ENCODE results near the gene ATP2B3.

The ATP2B3 gene

GRCh38 chrX:153576239-153576870 lies 58.9 kb downstream of the ATP2B3 start:
- DNase-seq: no peak
- Mint-ChIP-seq H3K27me3 (peaks cover 33% of the 10 kb centered on the region), H3K27ac (no peak overlapping the region), H3K9me3 (no peaks in the 10 kb centered on the region), H3K36me3 (ENCODE audit: low read depth) (no peaks in the 10 kb centered on the region), H3K4me3 (no peak overlapping the region), H3K4me1 (ENCODE audit: low read depth) (peaks cover under 1% of the 10 kb centered on the region)

GRCh38 chrX:153576961-153577360 lies 59.5 kb downstream of the ATP2B3 start:
- DNase-seq: no peak
- H3K27ac Mint-ChIP-seq: no peak overlapping the region
- H3K9me3 Mint-ChIP-seq: no peaks in the 10 kb centered on the region
- no peak overlapping the region for H3K4me3 Mint-ChIP-seq
- H3K36me3 Mint-ChIP-seq (ENCODE audit: low read depth): no peaks in the 10 kb centered on the region
- H3K27me3 Mint-ChIP-seq: peaks cover 30% of the 10 kb centered on the region
- H3K4me1 Mint-ChIP-seq (ENCODE audit: low read depth): no peaks in the 10 kb centered on the region

GRCh38 chrX:153578200-153578835 lies 60.9 kb downstream of the ATP2B3 start:
- DNase-seq: no peak
- Mint-ChIP-seq H3K27ac (no peak overlapping the region), H3K9me3 (no peaks in the 10 kb centered on the region), H3K36me3 (ENCODE audit: low read depth) (no peaks in the 10 kb centered on the region), H3K27me3 (peaks cover 26% of the 10 kb centered on the region), H3K4me3 (no peak overlapping the region), H3K4me1 (ENCODE audit: low read depth) (peaks cover 10% of the 10 kb centered on the region)

- no peak for DNase-seq
- Mint-ChIP-seq H3K9me3 (no peaks in the 10 kb centered on the region), H3K27me3 (peaks cover 29% of the 10 kb centered on the region), H3K4me1 (ENCODE audit: low read depth) (peaks cover 16% of the 10 kb centered on the region), H3K27ac (no peak overlapping the region), H3K4me3 (no peak overlapping the region), H3K36me3 (ENCODE audit: low read depth) (no peaks in the 10 kb centered on the region)
Measured at GRCh38 chrX:153578889-153579288, 61.4 kb downstream of the ATP2B3 start.

- no peak for DNase-seq
- Mint-ChIP-seq H3K27ac (no peak overlapping the region), H3K4me1 (ENCODE audit: low read depth) (peaks cover 17% of the 10 kb centered on the region), H3K27me3 (peaks cover 14% of the 10 kb centered on the region), H3K4me3 (no peak overlapping the region), H3K36me3 (ENCODE audit: low read depth) (peaks cover 4% of the 10 kb centered on the region), H3K9me3 (no peaks in the 10 kb centered on the region)
Measured at GRCh38 chrX:153580700-153581386, 63.4 kb downstream of the ATP2B3 start.

- Mint-ChIP-seq H3K9me3 (no peaks in the 10 kb centered on the region), H3K4me1 (ENCODE audit: low read depth) (peaks cover 17% of the 10 kb centered on the region), H3K36me3 (ENCODE audit: low read depth) (peaks cover 20% of the 10 kb centered on the region), H3K27me3 (peaks cover 18% of the 10 kb centered on the region), H3K27ac (no peak overlapping the region), H3K4me3 (peak overlapping the region; percentile 11)
- DNase-seq: peak; percentile 68
Measured at GRCh38 chrX:153582896-153583295, 65.5 kb downstream of the ATP2B3 start.

DNA sequence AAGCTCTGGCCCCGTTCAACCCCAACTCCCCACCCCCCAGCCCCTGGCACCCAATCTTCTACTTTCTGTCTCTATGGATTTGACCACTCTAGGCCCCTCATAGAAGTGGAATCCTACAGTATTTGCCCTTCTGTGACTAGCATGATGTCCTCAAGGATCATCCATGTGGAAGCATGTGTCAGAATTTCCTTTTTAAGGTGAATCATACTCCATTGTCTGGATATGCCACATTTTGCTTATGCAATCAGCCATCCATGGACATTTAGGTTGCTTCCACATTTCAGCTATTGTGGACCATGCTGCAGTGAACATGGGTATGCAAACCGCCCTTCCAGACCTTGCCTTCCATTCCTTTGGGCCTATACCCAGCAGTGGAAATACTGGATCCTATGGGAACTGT lies 66.0 kb downstream of the ATP2B3 start:
- Mint-ChIP-seq H3K36me3 (ENCODE audit: low read depth) (peaks cover 25% of the 10 kb centered on the region), H3K4me3 (no peak overlapping the region), H3K9me3 (no peaks in the 10 kb centered on the region), H3K27ac (no peak overlapping the region), H3K27me3 (peaks cover 22% of the 10 kb centered on the region), H3K4me1 (ENCODE audit: low read depth) (peaks cover 17% of the 10 kb centered on the region)
- DNase-seq: no peak

- Mint-ChIP-seq H3K4me3 (no peak overlapping the region), H3K9me3 (no peaks in the 10 kb centered on the region), H3K36me3 (ENCODE audit: low read depth) (peaks cover 35% of the 10 kb centered on the region), H3K27me3 (peaks cover 15% of the 10 kb centered on the region), H3K27ac (no peak overlapping the region), H3K4me1 (ENCODE audit: low read depth) (peaks cover 17% of the 10 kb centered on the region)
- no peak for DNase-seq
Measured at GRCh38 chrX:153585827-153586226, 68.4 kb downstream of the ATP2B3 start.

DNA sequence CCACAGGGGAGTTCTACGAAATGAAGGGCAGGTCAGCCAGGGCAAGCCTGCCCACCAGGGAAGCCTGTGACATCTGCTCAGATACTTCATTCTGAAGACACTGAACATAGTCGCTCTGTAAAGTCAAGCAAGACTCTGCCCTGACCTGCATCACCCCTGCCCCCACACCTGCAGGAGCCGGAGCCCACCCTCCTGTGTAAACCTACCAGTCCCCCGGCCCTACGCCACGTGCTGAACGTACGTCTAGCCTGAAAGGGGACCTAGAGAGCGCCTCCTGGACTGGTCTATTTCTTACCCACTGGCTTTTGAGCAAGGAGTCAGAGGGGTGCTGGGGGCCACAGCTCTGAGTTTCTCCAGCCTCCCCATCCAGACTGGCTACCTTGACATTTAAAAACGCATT lies 69.9 kb downstream of the ATP2B3 start:
- H3K4me3 Mint-ChIP-seq: no peak overlapping the region
- H3K9me3 Mint-ChIP-seq: no peaks in the 10 kb centered on the region
- peaks cover 48% of the 10 kb centered on the region for H3K36me3 Mint-ChIP-seq (ENCODE audit: low read depth)
- H3K27me3 Mint-ChIP-seq: peaks cover 17% of the 10 kb centered on the region
- no peak overlapping the region for H3K27ac Mint-ChIP-seq
- peaks cover 17% of the 10 kb centered on the region for H3K4me1 Mint-ChIP-seq (ENCODE audit: low read depth)
- no peak for DNase-seq

DNA sequence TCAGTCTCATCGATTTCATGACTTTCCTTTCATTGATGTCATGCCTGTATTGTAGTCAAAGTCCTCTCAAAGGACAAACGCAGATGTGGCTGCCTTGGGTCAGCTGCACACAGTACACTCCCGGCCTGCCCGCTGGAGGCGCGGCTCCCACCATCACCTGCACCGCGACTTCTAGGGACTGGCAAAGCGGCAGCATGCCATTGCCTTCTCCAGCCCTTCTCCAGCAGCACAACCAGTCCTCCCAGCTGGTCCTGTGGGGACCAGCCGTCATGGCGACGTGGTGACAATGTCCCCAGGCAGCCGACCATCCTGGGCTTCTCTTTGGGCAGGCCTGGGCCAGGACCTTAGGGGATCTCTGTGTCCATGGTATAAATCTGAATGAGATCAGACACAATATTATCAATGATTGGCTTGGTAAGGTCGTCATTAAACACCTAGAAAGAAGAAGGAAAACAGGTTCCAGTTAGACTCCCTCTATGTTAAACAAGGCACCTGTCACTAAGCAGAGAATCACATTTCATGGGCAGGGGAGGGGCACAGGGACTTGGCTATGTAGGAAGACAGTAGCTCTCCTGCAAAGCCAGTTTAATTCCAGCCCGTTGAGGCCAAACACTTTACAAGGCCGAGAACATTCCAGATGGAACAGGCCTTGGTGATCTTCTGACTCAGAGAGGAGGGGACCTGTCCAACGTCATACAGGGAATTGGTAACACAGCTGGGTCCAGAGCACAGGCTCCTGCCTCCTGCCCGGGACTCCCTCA lies 70.8 kb downstream of the ATP2B3 start:
- Mint-ChIP-seq H3K27me3 (peaks cover 23% of the 10 kb centered on the region), H3K36me3 (ENCODE audit: low read depth) (peaks cover 56% of the 10 kb centered on the region), H3K27ac (no peak overlapping the region), H3K4me3 (no peak overlapping the region), H3K4me1 (ENCODE audit: low read depth) (peaks cover 8% of the 10 kb centered on the region), H3K9me3 (no peaks in the 10 kb centered on the region)
- no peak for DNase-seq

DNA sequence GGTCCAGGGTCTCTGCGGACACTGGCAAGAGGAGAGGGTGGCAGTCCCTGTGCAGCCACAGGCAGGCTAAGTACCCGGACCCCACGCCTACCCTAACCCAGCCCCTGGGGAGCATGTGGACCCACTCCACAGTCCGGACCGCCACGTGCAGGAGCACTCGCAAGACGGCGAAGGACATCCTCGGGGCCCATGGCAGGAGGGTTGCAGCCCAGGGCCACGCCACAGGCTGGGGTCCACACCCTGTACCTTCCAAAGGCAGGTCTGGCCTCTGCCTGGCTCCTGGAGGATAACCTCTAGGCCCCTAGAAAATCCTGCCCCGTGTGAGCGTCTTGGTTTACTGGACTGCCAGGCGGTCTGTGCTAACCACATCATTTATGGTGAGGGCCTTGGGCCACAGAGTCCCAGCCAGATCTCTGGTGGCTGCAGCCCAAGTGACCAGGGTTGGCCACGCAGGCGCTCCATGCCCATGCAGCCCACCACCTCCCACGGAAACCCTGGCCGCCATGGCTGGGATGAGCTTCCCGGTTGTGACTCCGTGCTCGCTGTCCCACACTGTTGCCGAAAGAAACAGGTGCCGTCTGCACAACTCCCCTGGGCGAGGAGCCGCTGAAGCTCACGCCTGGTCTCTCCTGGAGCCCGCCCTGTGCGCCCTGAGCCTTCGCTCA lies 71.5 kb downstream of the ATP2B3 start:
- H3K4me3 Mint-ChIP-seq: no peak overlapping the region
- peaks cover 1% of the 10 kb centered on the region for H3K4me1 Mint-ChIP-seq (ENCODE audit: low read depth)
- peaks cover 21% of the 10 kb centered on the region for H3K27me3 Mint-ChIP-seq
- DNase-seq: no peak
- H3K36me3 Mint-ChIP-seq (ENCODE audit: low read depth): peaks cover 63% of the 10 kb centered on the region
- no peak overlapping the region for H3K27ac Mint-ChIP-seq
- H3K9me3 Mint-ChIP-seq: no peaks in the 10 kb centered on the region

DNA sequence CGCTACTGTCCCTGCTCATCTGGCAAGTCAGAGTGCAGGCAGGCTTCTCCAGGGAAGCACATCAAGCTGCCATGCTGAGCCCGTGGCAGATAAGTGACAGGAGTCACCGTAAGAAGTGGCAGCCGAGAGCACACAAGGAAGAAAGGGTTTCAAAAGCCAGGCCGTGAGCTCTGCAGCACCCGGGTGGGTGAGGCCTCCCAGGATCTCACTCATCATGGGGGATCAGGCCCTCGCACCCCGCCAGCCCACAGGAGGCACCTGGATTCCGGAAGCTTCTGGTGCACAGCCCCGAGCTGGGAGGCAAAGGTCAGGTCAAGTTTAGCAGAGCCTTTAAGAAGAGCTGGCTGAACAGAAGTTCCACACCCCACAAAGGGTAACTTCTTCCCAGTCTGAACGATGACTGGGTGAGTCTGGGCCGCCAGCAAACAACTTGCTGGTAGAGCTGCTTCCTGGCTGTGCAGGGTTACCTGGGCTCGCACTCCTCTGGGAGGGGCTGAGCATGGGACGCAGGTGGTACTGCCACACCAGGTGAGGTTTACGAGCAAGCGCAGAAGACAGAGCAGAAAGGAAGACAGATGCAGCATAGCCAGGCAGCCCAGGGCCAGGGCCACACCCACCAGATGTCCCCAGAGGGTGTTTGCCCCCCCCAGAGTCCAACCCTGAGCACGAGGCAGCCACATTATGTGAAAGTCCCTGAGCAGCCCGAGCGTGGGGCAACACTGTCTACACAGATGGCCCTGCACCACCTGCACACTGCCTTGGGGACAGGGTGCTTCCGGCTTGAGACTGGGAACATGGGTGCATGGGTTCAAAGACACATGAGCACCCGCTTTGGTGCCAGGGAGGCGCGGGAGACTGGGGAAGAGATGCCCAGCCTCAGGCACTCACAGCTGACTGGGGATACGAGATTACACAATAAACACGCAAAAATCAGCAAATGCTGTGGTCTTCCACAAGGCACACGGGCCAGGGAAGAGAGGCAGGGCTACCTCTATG lies 73.8 kb downstream of the ATP2B3 start:
- Mint-ChIP-seq H3K4me3 (no peak overlapping the region), H3K27me3 (peaks cover 28% of the 10 kb centered on the region), H3K9me3 (no peaks in the 10 kb centered on the region), H3K36me3 (ENCODE audit: low read depth) (peaks cover 75% of the 10 kb centered on the region), H3K27ac (no peak overlapping the region), H3K4me1 (ENCODE audit: low read depth) (no peaks in the 10 kb centered on the region)
- DNase-seq: no peak

GRCh38 chrX:153592091-153592833 lies 74.8 kb downstream of the ATP2B3 start:
- no peak for DNase-seq
- H3K36me3 Mint-ChIP-seq (ENCODE audit: low read depth): peaks cover 71% of the 10 kb centered on the region
- H3K27me3 Mint-ChIP-seq: peaks cover 25% of the 10 kb centered on the region
- H3K4me3 Mint-ChIP-seq: no peak overlapping the region
- H3K9me3 Mint-ChIP-seq: no peaks in the 10 kb centered on the region
- H3K4me1 Mint-ChIP-seq (ENCODE audit: low read depth): peaks cover 8% of the 10 kb centered on the region
- H3K27ac Mint-ChIP-seq: no peak overlapping the region
